Measurements from ENCODE around the gene MTHFD2L.

GRCh38 chr4:74157154-74157553 lies 764 bp upstream of the MTHFD2L start:
- TF ChIP-seq USF1 (IDR thresholded peaks at IDR 0.05; ENCODE audit: borderline replicate concordance, extremely low read length, insufficient read depth, low read depth, low read length): no peak
- TF ChIP-seq CTCF (IDR thresholded peaks at IDR 0.05 in 2 of 3, conservative IDR thresholded peaks at IDR 0.05 in 1 of 3; ENCODE audit: control insufficient read depth in 2 of 3, extremely low read depth in 1 of 3, insufficient read depth in 1 of 3, low read depth in 3 of 3, low read length in 3 of 3): no peak
- no peak for TF ChIP-seq ZBTB33 (IDR thresholded peaks at IDR 0.05)
- TF ChIP-seq POLR2A (IDR thresholded peaks at IDR 0.05; ENCODE audit: low read depth, low read length): no peak
- TF ChIP-seq CREM (IDR thresholded peaks at IDR 0.05; ENCODE audit: low read depth): no peak
- no peak for TF ChIP-seq RCOR1 (conservative IDR thresholded peaks at IDR 0.05; ENCODE audit: low read depth, low read length)
- TF ChIP-seq SP1 (IDR thresholded peaks at IDR 0.05; ENCODE audit: low read depth, low read length): no peak
- TF ChIP-seq EP300 (IDR thresholded peaks at IDR 0.05; ENCODE audit: borderline replicate concordance in 1 of 2, control insufficient read depth in 1 of 2, low read depth in 2 of 2, low read length in 2 of 2): no peak
- TF ChIP-seq JUND (IDR thresholded peaks at IDR 0.05; ENCODE audit: low read depth, low read length): no peak
- TF ChIP-seq MAX (IDR thresholded peaks at IDR 0.05; ENCODE audit: low read depth, low read length): no peak
- no peak for TF ChIP-seq CEBPZ (IDR thresholded peaks at IDR 0.05; ENCODE audit: low read depth, low read length)
- TF ChIP-seq SRF (IDR thresholded peaks at IDR 0.05; ENCODE audit: low read depth in 2 of 2, low read length in 2 of 2): no peak
- no peak for TF ChIP-seq ATF2 (IDR thresholded peaks at IDR 0.05; ENCODE audit: low read length)
- TF ChIP-seq MTA2 (IDR thresholded peaks at IDR 0.05; ENCODE audit: low read depth): no peak
